Measurements from ENCODE around the gene IFITM5.
"Not testable (repeated sequence)": the region's sequence is repeated elsewhere in the genome, so short reads cannot be mapped to it uniquely, and the experiment has no call there.

The IFITM5 gene

DNA sequence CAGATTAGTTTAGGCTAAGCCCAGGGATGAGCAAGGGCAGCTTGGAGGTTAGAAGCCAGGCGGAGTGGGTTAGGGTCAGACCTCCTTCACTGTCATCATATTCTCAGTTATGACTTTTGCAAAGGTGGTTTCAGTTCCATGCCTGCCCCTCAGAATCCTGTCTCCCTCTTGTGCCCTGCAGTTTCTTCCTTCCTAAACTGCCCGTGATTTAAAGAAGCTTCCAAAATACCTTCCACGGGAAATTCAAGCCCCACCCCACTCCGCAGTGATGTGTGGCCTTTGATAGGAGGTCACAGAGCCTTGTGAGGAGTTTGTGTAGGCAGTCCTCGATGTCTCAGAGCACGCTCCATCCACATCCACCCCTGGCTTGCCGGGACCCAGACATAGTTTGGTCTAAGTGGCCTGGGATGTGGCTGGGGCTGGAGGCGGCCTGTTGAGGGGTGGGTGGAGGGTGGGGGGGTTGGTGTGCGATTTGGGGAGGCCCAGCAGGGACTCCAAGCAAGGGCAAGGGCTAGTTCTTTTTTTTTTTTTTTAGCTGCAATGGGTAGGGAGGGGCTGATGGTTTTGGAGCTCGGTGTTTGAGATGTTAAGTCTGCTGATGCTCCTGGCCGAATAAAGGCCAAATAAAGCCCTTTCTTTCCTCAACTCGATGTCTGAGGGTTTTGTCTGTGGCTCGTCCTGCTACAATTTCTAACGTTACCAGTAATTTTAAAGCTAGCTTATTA is 12.9 kb upstream of the IFITM5 start:
- DNase-seq (ENCODE audit: low spot score), result no peak

DNA sequence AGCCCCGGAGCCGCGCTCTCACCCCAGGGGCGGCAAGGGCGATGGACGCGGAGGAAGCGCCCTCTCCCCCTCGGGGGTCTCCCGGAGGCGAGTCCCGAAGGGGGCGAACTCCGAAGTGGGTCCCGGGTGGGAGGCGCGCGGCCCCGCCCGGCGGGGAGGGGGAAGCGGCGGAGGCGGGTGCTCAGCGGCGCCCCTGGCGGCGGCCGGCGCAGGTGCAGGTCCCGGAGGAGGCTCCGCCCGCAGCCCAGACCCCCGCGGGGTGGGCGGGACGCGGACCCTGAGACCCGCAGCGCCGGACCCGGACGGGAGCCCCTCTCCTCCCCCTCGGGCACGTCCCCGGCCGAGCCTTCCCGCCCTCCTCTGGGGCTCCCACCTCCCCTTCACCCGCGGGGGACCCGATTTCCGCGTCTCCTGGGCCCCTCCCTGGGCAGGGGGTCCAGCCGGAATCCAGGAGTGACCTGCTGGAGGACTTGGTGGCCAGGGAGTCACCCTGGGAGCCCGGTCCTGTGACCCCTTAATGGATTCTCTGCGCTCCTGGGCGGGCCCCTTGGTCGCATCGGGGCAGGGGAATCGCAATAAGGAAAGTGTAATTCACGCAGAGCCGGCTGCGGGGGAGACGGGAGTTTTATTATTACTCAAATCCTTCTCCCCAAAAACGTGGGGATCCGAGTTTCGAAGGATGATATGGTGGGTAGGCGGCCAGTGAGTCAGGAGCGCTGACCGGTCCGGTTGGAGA is 11.9 kb upstream of the IFITM5 start:
- DNase-seq (ENCODE audit: low spot score), result not testable (repeated sequence)

DNA sequence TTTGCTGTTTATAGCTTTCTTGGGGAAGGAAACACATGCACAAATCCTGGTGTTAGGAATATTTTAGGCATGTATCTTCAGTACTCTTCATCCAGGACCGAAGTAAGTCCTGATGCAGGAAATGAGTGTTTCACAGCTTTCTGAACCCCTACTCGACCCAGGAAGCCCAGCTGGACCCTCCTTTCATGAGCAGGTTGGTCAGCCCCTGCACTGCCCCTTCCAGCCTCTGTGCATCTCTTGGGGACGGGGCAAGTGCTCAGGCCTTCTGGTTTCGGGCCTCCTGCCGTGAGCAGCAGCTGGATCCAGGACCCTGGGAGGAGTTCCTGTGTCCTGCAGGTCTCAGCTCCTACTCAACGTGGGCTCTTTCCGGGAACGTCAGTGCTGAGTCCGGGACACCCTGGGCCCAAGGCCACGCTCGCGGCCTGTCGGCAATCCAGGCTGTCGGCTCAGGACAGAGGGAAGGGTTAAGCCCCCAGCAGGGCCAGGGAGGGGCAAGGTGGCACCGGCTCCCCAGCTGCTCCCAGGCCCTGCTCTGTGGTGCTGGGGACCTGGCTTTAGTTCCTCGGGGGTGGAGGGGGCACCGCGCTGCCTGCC is 10.8 kb upstream of the IFITM5 start:
- not testable (repeated sequence) for DNase-seq (ENCODE audit: low spot score)

DNA sequence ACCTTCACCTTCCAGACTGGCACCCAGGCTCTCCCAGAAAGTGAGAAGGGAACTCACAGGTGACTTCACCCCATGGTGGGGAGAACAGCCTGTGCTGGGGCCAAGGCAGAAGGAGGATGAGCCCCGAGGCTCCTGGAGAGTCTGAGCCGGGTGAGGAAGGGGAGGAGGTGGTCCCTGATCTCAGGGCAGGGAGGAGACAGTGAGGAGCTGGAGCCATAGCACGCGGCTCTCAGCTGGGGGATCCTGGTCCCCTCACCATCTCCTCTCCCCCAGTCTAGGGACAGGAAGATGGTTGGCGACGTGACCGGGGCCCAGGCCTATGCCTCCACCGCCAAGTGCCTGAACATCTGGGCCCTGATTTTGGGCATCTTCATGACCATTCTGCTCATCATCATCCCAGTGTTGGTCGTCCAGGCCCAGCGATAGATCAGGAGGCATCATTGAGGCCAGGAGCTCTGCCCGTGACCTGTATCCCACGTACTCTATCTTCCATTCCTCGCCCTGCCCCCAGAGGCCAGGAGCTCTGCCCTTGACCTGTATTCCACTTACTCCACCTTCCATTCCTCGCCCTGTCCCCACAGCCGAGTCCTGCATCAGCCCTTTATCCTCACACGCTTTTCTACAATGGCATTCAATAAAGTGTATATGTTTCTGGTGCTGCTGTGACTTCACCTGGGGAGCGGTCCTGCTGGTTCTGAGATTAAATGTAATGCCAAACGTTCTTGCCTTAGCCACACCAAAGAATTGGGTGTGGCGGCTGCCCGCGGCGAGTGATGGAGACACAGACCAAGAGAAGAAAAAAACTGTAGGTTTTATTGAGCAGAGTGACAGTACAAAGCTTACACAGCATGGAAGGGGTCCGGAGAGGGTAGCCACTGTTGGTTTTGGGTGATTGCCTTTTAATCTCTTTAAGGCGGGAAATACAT is 9.7 kb upstream of the IFITM5 start:
- DNase-seq (ENCODE audit: low spot score), result peak; percentile 60

DNA sequence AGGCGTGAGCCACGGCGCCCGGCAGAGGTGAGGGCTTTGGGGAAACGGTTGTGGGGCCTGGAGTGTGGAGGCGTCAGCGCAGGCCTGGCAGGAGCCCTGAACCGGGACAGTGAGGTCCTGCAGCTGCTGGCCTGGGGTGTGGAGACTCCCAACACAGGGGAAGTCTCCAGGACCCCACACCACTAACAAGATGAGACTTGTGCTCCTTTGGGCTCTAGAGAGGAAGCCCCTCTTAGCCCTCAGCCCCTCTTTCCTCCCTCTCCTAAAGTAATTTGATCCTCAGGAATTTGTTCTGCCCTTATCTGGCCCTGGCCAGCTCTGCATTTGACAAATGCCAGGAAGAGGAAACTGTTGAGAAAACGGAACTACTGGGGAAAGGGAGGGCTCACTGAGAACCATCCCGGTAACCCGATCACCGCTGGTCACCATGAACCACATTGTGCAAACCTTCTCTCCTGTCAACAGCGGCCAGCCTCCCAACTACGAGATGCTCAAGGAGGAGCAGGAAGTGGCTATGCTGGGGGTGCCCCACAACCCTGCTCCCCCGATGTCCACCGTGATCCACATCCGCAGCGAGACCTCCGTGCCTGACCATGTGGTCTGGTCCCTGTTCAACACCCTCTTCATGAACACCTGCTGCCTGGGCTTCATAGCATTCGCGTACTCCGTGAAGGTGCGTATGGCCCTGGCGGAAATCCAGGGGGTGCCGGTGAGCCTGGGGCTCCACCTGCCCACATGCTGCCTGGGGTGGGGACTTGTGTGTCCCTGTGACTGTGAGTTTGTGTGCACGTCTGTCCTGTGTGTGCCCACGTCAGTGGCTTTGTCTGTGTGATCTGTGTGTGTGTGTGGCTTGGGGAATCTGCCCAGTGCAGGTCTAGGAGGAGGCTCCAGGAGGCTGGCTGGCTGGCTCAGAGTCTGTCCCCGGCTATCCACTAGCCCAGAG is 8.7 kb upstream of the IFITM5 start, which contains the start of gene IFITM2:
Gene IFITM2, plus strand, starts transcription at position 51 of the 943 bp plus-strand sequence. Its CDS starts 377 bp downstream, at position 428.
- peak; percentile 41 for DNase-seq (ENCODE audit: low spot score)

DNA sequence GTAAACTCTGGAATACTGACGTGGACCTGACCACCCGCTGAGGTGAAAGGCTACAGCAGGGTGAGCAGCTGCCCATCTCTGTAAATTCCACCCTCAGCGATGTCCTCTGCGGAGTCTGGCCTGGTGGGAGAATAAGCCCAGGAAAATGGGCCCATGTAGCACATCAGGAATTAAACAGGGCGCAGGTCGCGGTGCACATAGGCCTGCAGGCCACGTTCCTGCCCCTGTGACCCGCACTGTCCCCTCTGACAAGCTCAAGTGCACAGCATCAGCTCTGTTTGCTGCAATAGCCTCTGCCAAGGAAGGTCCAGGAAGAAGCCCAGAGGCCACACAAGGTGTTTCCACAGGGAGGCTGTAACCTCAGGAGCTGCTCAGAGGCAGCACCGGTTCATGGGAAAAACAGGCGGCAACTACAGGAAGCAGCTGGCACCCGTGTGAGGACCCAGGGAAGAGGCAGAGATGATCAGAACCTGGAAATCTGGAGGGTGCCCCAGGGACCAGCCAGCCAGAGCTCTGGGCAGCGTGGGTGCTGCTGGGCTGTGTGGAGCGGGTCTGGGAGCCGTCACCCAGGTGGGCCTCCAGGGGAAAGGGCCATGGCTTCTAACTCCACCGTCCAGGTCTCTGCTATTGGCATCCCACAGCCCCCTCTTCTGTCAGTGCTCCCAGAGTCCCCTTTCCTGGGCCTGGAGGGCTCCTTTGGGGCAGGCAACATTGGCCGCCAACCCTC is 7.5 kb upstream of the IFITM5 start:
- no peak for DNase-seq (ENCODE audit: low spot score)

DNA sequence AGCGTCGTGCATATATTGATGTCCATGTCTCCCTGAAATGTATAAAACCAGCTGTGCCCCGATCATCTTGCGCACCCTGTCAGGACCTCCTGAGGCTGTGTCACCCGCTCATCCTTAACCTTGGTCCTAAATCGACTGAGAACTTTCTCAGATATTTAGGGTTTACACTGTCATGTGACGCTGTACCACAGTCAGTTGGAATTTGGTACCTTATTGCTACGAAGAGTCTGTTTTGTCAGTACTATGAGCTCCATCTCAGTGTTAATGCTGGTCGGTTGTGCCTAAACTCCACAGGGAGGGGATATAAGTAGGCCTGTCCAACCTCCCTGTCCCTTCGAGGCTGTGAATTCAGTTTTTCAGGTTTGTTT is 6.5 kb upstream of the IFITM5 start:
- DNase-seq (ENCODE audit: low spot score), result no peak

DNA sequence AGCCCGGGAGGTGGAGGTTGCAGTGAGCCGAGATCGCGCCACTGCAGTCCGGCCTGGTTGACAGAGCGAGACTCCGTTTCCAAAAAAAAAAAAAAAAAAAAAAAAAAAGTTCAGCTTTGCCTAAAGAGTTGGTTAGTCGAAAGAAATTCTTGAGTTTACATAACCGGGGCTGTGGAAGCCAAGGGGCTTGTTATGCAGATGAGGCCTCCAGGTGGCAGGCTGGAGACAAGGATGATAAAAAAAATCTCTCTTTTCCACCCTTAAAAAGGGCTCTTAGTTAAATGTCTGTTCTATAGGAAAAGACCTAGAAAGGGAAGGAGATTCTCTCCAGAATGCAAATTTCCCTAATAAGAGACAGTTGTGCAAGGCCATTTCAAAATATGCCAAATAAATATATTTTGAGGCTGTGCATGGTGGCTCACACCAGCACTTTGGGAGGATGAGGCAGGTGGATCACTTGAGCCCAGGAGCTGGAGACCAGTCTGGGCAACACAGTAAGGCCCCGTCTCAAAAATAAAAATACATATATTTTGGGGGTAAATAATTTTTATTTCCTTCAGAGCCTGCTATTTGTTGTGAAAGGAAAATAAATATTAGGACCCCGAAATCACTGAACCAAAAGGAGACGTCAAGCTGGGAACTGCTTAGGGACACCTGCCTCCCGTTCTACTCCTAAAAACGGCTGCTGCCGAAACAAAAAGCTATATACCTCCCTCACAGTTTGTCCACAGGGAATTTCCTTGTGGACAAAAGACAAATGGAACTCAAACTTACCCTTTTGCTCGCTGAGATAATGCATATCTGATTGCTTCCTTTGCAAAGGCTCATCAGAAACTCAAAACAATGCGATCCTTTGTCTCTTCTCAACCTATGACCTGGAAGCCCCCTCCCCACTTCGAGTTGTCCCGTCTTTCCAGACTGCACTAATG is 5.9 kb upstream of the IFITM5 start:
- DNase-seq (ENCODE audit: low spot score), result peak; percentile 75

DNA sequence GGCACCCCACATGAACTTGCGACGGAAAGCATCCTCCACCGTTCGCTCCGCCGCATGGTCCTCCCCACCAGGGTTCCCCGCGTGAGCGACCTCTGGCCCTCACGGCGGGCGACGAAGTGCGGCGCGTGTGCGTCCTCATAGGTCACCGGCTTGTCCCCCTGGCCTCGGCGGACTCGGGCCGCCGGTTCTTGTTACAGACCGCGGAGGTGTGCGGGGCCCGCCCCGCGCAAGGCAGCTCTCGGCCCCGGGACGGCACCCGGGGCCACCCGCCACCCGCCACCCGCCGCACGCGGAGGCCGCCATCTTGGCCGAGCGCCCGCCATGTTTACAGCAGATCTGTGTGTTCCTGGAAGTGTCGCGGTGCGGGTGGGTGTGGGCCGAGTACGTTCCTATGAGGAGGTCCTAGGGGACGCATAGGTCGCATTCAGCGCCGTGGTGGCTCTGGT is 4.8 kb upstream of the IFITM5 start:
- DNase-seq (ENCODE audit: low spot score), result no peak

DNA sequence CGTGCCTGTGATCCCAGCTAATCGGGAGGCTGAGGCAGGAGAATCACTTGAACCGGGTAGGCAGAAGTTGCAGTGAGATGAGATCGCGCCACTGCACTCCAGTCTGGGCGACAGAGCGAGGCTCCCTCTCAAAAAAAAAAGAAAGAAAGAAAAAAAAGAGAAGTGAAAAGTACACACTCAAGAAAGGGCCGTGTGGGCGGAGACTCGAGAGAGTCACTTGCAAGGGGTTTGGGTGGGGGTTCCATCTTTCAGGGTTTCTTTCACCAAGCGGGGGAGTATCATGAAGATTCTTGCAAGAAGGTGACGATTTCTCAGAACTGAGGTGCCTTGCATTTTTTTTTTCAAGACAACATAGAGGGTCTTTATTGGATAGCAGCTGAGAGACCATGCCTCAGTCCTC is 4.0 kb upstream of the IFITM5 start:
- DNase-seq (ENCODE audit: low spot score), result no peak

DNA sequence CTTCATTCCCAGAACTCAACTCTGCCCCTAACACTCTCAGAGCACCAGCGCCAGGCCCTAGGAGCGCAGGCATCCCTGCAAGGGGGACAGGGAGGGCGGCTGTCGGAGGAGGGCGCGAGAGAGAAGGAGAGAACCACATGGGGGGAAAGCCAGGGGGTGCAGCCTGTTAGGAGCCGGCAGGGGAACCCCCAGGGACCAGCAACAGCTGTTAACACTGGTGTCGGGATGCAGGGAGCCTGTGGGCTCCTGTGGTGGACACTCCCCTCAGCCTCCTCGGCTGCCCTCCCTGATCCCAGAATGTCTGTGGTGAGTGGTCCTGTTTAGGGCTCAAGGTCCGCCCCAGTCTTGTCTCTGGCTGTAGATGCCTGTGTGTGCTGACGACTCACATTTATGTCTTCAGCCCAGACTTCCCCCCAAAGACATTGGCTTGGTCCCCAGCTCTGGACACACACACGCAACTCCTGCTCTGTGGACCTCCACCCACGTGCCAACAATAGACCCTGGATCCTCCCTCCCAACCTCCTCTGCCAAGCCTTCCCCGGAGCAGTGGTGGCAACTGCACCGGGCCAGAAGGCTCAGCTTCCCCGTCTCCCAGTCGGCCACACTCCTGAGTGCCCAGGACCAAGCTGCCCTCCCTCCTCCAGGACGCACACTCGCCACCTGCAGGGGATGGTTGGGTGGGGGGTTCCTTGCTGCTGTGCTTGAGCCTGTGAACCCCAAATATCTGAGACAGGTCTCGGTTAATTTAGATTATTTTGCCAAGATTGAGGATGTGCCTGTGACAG is 817 bp upstream of the IFITM5 start:
- no peak for DNase-seq (ENCODE audit: low spot score)

DNA sequence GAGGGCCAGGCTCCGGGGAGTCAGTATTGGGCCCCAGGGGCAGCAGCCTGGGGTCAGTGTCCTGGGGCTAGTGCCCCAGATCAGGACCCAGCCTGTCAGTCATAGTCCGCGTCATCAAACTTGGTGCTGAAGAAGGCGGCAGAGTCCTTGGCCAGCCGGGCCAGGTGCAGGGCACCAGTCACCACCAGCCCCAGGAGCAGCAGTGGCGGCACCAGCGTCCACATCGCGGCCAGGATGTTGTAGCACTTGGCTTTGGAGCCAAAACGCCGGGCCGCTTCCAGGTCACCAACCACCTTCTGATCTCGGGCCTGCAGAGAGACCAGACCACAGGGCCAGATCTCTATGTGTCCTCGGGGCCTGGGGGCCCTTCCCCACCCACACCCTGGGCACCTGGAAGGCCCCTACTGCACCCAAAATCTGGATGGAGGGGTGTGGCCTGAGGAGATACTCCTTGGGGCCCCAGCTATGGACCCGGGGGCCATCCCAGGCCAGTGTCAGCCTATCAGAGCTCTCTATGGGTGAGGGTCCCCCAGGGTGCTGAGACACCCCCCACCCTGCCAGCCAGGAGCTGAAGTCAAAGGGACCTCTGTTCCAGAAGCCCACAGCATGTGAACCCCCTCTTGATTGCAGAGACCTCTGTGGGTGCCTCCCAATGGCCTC is 790 bp downstream of the IFITM5 start:
- no peak for DNase-seq (ENCODE audit: low spot score)

DNA sequence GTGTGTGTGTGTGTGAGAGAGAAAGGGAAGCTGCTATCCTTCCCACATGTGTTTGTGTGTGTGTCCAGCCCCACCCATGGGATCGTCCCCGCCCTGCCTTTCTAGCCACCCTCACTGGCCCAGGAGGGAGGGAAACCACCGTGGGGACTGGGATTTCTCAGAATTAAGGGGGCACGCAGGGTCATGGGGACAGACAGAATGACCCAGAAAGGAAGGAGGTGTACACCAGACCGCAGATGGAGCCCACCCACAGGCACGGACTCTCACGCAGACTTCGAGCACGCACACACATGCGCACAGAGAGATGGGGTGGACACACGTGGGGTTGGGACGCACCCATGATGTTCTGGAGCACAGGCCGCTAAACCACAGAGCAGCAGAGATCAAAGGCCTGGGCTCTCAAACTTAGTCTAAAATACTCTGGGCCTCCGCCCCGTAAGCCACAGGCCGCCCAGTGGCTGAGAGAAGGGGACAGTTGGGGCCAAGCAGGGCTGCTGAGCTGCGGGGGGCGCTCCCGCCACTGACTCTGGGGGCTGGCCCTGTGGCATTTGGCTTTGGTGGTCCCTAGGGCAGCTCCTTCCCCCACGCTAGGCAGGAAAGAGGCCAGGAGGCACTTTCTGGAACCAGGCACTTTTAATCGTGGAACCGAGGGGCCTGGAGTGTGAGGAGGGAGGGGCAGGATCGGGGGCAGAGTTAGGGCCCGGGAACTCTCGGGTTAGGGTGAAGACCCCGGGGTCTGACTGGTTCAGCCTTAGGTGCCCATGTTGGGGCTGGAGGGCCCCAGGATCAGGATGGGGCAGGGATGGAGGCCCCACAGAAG is 1.5 kb downstream of the IFITM5 start:
- no peak for DNase-seq (ENCODE audit: low spot score)

DNA sequence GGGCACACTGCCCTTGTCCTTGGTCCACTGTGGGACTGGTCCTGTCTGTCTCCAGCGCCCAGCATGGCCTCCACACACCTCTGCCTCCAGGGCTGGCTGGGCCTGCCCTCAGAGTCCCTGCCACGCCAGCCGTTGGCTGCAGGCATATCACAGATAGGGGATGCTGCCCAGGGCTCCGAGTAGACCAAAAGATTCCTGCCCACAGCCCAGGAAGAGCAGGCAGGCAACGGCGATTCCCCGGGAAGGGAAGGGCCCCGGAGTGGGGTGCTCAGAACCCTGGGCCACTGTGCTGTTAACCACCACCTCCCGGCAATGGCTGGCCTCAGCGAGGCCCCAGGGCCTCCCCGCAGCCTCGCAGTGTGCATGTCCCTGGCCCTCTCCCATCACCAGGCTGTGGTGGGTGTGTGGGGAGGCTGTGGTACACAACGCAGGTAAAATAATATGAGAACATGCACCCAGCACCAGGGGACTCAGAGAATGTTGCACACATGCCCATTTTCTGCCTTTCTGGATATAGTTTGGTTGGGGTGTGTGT is 2.2 kb downstream of the IFITM5 start:
- DNase-seq (ENCODE audit: low spot score), result no peak

DNA sequence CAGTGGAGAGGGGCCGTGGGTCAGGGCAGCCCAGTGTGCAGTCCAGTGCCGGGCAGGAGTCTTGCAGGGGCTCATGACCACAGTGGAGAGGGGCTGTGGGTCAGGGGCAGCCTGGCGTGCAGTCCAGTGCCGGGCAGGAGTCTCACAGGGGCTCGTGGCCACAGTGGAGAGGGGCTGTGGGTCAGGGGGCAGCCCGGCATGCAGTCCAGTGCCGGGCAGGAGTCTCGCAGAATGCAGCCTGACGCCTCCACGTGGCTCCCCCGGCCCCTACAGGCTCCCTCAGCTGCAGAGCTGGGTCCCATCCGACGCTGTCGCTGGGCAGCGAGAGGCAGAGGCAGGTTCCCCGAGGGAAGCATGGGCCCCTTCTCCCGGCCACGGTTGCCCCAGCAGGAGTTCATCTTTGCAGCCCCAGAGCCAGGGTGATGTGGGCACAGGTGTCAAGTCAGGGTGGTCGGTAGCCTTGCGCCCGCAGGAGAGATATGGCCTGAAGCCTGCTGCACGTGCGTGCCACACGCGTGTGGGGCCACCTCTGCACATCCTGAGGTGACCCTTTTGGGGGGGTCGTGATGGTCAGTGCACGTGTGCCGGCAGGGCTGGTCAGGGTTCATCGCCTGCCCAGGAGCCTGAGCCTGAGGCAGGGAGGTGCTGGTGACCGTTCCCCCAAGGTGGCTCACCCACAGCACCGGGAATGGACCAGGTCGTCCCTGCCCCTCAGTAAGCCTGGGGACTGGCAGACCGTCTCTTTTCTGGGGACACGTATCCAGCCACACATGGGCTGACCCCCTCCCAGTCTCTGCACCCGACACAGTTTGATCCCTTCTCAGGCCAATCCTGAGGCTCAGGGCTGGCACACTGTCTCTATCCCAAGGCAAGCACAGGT is 2.9 kb downstream of the IFITM5 start:
- no peak for DNase-seq (ENCODE audit: low spot score)
